GM23338 (cell line): ENCODE measurements around the gene FBLIM1. TPM values are rescaled to one million over a fixed set of nuclear protein-coding genes. Genes with fewer than 3 reads are reported as not detected.

Source experiments
- ATAC-seq: fragments of 200-7000 bp; cut with Tn5 transposase; 3 replicates; pipeline ENCODE4 v1.9.1; 2020
- DNase-seq: peaks from one replicate; pipeline ENCODE4 v3.0.0-alpha.2; 2015; ENCODE audit warnings: low spot score
- H2AFZ ChIP-seq: fragments of 200-600 bp; sonication (generic); 2 replicates; pipeline ENCODE4 v1.8.0; 2016; ENCODE audit warnings: antibody characterized with exemption, mild to moderate bottlenecking, moderate library complexity
- H3F3A ChIP-seq: fragments of 200-600 bp; sonication (generic); replicated peaks from 2 replicates; pipeline ENCODE4 v1.8.0; 2017; ENCODE audit warnings: antibody characterized with exemption, mixed run types, low read depth
- H3K27ac ChIP-seq: fragments of 200-600 bp; sonication (generic); 2 replicates; pipeline ENCODE4 v1.6.1; 2016; ENCODE audit warnings: low read depth
- H3K27me3 ChIP-seq: fragments of 200-600 bp; sonication (generic); 2 replicates; pipeline ENCODE4 v1.8.0; 2016; ENCODE audit warnings: mild to moderate bottlenecking, mixed run types, moderate library complexity; ENCODE audit not compliant: insufficient read depth
- H3K36me3 ChIP-seq: fragments of 200-600 bp; sonication (generic); 2 replicates; pipeline ENCODE4 v1.8.0; 2016; ENCODE audit warnings: mild to moderate bottlenecking; ENCODE audit not compliant: insufficient read depth
- H3K4me1 ChIP-seq: fragments of 200-600 bp; sonication (generic); 2 replicates; pipeline ENCODE4 v1.8.0; 2016; ENCODE audit warnings: mild to moderate bottlenecking, moderate library complexity; ENCODE audit not compliant: insufficient read depth
- H3K4me2 ChIP-seq: fragments of 200-600 bp; sonication (generic); 2 replicates; pipeline ENCODE4 v1.7.1; 2017; ENCODE audit warnings: mixed run types
- H3K4me3 ChIP-seq: fragments of 200-600 bp; sonication (generic); 2 replicates; pipeline ENCODE4 v1.6.1; 2016; ENCODE audit warnings: mixed run types
- H3K79me2 ChIP-seq: fragments of 200-600 bp; sonication (generic); replicated peaks from 2 replicates; pipeline ENCODE4 v1.8.0; 2017; ENCODE audit warnings: mild to moderate bottlenecking; ENCODE audit not compliant: insufficient read depth
- H3K9me2 ChIP-seq: fragments of 200-600 bp; sonication (generic); 2 replicates; pipeline ENCODE4 v1.8.0; 2017; ENCODE audit not compliant: insufficient read depth
- H4K20me1 ChIP-seq: fragments of 200-600 bp; sonication (generic); replicated peaks from 2 replicates; pipeline ENCODE4 v1.8.0; 2017; ENCODE audit warnings: mild to moderate bottlenecking; ENCODE audit not compliant: insufficient read depth
- H3K27ac Mint-ChIP-seq: 2 replicates; pipeline ENCODE4 v1.8.0; 2020; ENCODE audit warnings: inconsistent platforms, mild to moderate bottlenecking, moderate library complexity, mixed read lengths
- H3K27me3 Mint-ChIP-seq: 3 replicates; pipeline ENCODE4 v1.8.0; 2022; ENCODE audit warnings: low read depth, mild to moderate bottlenecking, moderate library complexity, mixed read lengths, inconsistent platforms; ENCODE audit not compliant: insufficient read depth, poor library complexity
- H3K36me3 Mint-ChIP-seq: 3 replicates; pipeline ENCODE4 v1.8.0; 2021; ENCODE audit warnings: low read depth, mild to moderate bottlenecking, inconsistent platforms, moderate library complexity, mixed read lengths
- H3K4me1 Mint-ChIP-seq: 3 replicates; pipeline ENCODE4 v1.8.0; 2020; ENCODE audit warnings: mild to moderate bottlenecking, inconsistent platforms, mixed read lengths
- H3K4me3 Mint-ChIP-seq: 3 replicates; pipeline ENCODE4 v1.8.0; 2021; ENCODE audit warnings: moderate library complexity, mild to moderate bottlenecking, inconsistent platforms, mixed read lengths
- H3K9me3 Mint-ChIP-seq: 3 replicates; pipeline ENCODE4 v1.8.0; 2020; ENCODE audit warnings: moderate library complexity, mild to moderate bottlenecking, inconsistent platforms, mixed read lengths
- CREB1 ChIP-seq: fragments of 250-450 bp; sonication (Bioruptor Pico); IDR thresholded peaks from 2 replicates; pipeline ENCODE4 v1.5.0; 2020; ENCODE audit warnings: low read depth, mild to moderate bottlenecking, moderate library complexity
- CTCF ChIP-seq, 2 experiments: fragments of 200-600 bp in 1 of 2; sonication (generic) in 1 of 2; conservative IDR thresholded peaks; 2 replicates each; pipeline versions ENCODE4 v1.5.1 to v1.6.1; 2016 to 2017; ENCODE audit warnings: antibody characterized with exemption in 2 of 2, low read depth in 2 of 2, mild to moderate bottlenecking in 2 of 2, moderate library complexity in 1 of 2
- ETS1 ChIP-seq: IDR thresholded peaks from 2 replicates; pipeline ENCODE4 v1.6.1; 2016; ENCODE audit warnings: antibody characterized with exemption
- EZH2 ChIP-seq: fragments of 200-600 bp; sonication (generic); IDR thresholded peaks from one replicate; pipeline ENCODE4 v1.8.0; 2017; ENCODE audit warnings: antibody characterized with exemption, mild to moderate bottlenecking, low read depth; ENCODE audit not compliant: unreplicated experiment
- EZH2phosphoT487 ChIP-seq: fragments of 200-600 bp; sonication (generic); IDR thresholded peaks from one replicate; pipeline ENCODE4 v1.8.1; 2018; ENCODE audit warnings: antibody characterized with exemption; ENCODE audit not compliant: unreplicated experiment
- JUNB ChIP-seq: IDR thresholded peaks from one replicate; pipeline ENCODE4 v1.6.1; 2016; ENCODE audit warnings: antibody characterized with exemption; ENCODE audit not compliant: unreplicated experiment
- NANOG ChIP-seq: IDR thresholded peaks from 2 replicates; pipeline ENCODE4 v1.6.1; 2016; ENCODE audit warnings: antibody characterized with exemption, borderline replicate concordance
- POLR2AphosphoS5 ChIP-seq: IDR thresholded peaks from 2 replicates; pipeline ENCODE4 v1.6.1; 2016; ENCODE audit warnings: antibody characterized with exemption, low read depth
- REST ChIP-seq: IDR thresholded peaks from one replicate; pipeline ENCODE4 v1.6.1; 2018; ENCODE audit warnings: antibody characterized with exemption; ENCODE audit not compliant: unreplicated experiment
- STAT1 ChIP-seq: IDR thresholded peaks from one replicate; pipeline ENCODE4 v1.6.1; 2016; ENCODE audit warnings: antibody characterized with exemption; ENCODE audit not compliant: unreplicated experiment
- ZNF114 ChIP-seq: fragments of 250-450 bp; sonication (Bioruptor Pico); IDR thresholded peaks from 2 replicates; pipeline ENCODE4 v1.5.0; 2020; ENCODE audit warnings: mild to moderate bottlenecking, moderate library complexity
- ZNF331 ChIP-seq: fragments of 250-450 bp; sonication (Bioruptor Pico); IDR thresholded peaks from 2 replicates; pipeline ENCODE4 v1.5.0; 2020; ENCODE audit warnings: low read depth, mild to moderate bottlenecking, moderate library complexity
- polyA plus RNA-seq: library from polyadenylated mRNA; unstranded; fragments of >200 nt; fragmentation: Nextera tagmentation; extraction: Ambion mirVana; gene quantifications from 2 replicates; pipeline ENCODE4 v1.2.1, GENCODE V29; 2016
- total RNA-seq: library from RNA; depleted of rRNA; stranded (reverse); fragments of >200 nt; shearing (Covaris generic); gene quantifications from 2 replicates; pipeline ENCODE4 v1.2.3, GENCODE V29; 2014

FBLIM1 gene
- total and polyA plus RNA-seq, 2 experiments from 2014 or later, result 41.7 to 81.7 TPM

GRCh38 chr1:15749399-15750291, 8.9 kb upstream of the FBLIM1 start (continued):
- TF ChIP-seq CTCF (conservative IDR thresholded peaks at IDR 0.05; ENCODE audit: low read depth in 2 of 2) (no peak), EZH2phosphoT487 (no peak), EZH2 (no peak), STAT1 (no peak), CREB1 (CRISPR knock-in tag) (no peak), ETS1 (no peak), NANOG (no peak)

GRCh38 chr1:15750924-15751323, 7.7 kb upstream of the FBLIM1 start:
- no peak for TF ChIP-seq EZH2phosphoT487
- no peak for TF ChIP-seq EZH2
- no peak for TF ChIP-seq REST
- no peak for TF ChIP-seq NANOG
- no peak for TF ChIP-seq POLR2AphosphoS5
- TF ChIP-seq STAT1, result no peak
- no peak for TF ChIP-seq CTCF (conservative IDR thresholded peaks at IDR 0.05; ENCODE audit: low read depth in 2 of 2)
- no peak for TF ChIP-seq CREB1 (CRISPR knock-in tag)
- no peak for TF ChIP-seq JUNB
- TF ChIP-seq ZNF331 (CRISPR knock-in tag), result no peak
- no peak for TF ChIP-seq ETS1
- no peak for TF ChIP-seq ZNF114 (CRISPR knock-in tag)
- peaks cover 11% of the 10 kb centered on the region for H3K4me1 Mint-ChIP-seq
- H2AFZ ChIP-seq, result no peak overlapping the region
- no peaks in the 10 kb centered on the region for H3K9me2 ChIP-seq
- H3K9me3 Mint-ChIP-seq, result no peaks in the 10 kb centered on the region
- H3K4me3 ChIP-seq, result no peak overlapping the region
- peaks cover 10% of the 10 kb centered on the region for H3K27me3 Mint-ChIP-seq
- no peak overlapping the region for H3K27ac Mint-ChIP-seq
- no peak overlapping the region for H3K27ac ChIP-seq
- no peaks in the 10 kb centered on the region for H4K20me1 ChIP-seq
- no peaks in the 10 kb centered on the region for H3K79me2 ChIP-seq
- no peak overlapping the region for H3K4me3 Mint-ChIP-seq
- peaks cover 8% of the 10 kb centered on the region for H3F3A ChIP-seq
- H3K27me3 ChIP-seq, result no peaks in the 10 kb centered on the region
- H3K4me1 ChIP-seq, result peaks cover 6% of the 10 kb centered on the region; the same call in 1 of the 2 replicates
- no peaks in the 10 kb centered on the region for H3K36me3 ChIP-seq
- DNase-seq, result no peak
- no peak for ATAC-seq
- no peak overlapping the region for H3K4me2 ChIP-seq
- no peaks in the 10 kb centered on the region for H3K36me3 Mint-ChIP-seq
